Endothelial cell (in vitro differentiated cells): ENCODE results near the gene DHRS9. TPM values are rescaled to one million over a fixed set of nuclear protein-coding genes. Genes with fewer than 3 reads are reported as not detected.

Source experiments
- DNase-seq: peaks from one replicate; pipeline ENCODE4 v3.0.0; 2021; ENCODE audit warnings: low spot score
- H3K27ac Mint-ChIP-seq: one replicate; pipeline ENCODE4 v1.8.0; 2021; ENCODE audit warnings: mixed read lengths, inconsistent platforms; ENCODE audit not compliant: unreplicated experiment
- H3K27me3 Mint-ChIP-seq: one replicate; pipeline ENCODE4 v1.8.0; 2021; ENCODE audit warnings: mild to moderate bottlenecking, moderate library complexity, mixed read lengths, inconsistent platforms; ENCODE audit not compliant: unreplicated experiment
- H3K36me3 Mint-ChIP-seq: one replicate; pipeline ENCODE4 v1.8.0; 2021; ENCODE audit warnings: mild to moderate bottlenecking, low read depth, mixed read lengths, inconsistent platforms; ENCODE audit not compliant: unreplicated experiment
- H3K4me1 Mint-ChIP-seq: one replicate; pipeline ENCODE4 v1.8.0; 2021; ENCODE audit warnings: mild to moderate bottlenecking, mixed read lengths, inconsistent platforms; ENCODE audit not compliant: unreplicated experiment
- H3K4me3 Mint-ChIP-seq: one replicate; pipeline ENCODE4 v1.8.0; 2021; ENCODE audit warnings: mild to moderate bottlenecking, mixed read lengths, inconsistent platforms; ENCODE audit not compliant: unreplicated experiment
- H3K9me3 Mint-ChIP-seq: one replicate; pipeline ENCODE4 v1.8.0; 2021; ENCODE audit warnings: mixed read lengths, inconsistent platforms; ENCODE audit not compliant: unreplicated experiment
- total RNA-seq: library from RNA; stranded (reverse); fragmentation: NEBNext Ultra II Directional; extraction: Animal tissue kit (Norgen Biotek cat#: 25700); gene quantifications from one replicate; pipeline ENCODE4 v1.2.1, GENCODE V29; 2021; ENCODE audit not compliant: unreplicated experiment
- TF ChIP-seq, protein P1 (sequence below): fragments of 200-600 bp; sonication (generic); IDR thresholded peaks from one replicate; pipeline ENCODE4 v1.5.0; 2021; ENCODE audit warnings: antibody characterized with exemption; ENCODE audit not compliant: unreplicated experiment

DHRS9 gene
- total RNA-seq, 1 donor from 2014 or later = not detected

DNA sequence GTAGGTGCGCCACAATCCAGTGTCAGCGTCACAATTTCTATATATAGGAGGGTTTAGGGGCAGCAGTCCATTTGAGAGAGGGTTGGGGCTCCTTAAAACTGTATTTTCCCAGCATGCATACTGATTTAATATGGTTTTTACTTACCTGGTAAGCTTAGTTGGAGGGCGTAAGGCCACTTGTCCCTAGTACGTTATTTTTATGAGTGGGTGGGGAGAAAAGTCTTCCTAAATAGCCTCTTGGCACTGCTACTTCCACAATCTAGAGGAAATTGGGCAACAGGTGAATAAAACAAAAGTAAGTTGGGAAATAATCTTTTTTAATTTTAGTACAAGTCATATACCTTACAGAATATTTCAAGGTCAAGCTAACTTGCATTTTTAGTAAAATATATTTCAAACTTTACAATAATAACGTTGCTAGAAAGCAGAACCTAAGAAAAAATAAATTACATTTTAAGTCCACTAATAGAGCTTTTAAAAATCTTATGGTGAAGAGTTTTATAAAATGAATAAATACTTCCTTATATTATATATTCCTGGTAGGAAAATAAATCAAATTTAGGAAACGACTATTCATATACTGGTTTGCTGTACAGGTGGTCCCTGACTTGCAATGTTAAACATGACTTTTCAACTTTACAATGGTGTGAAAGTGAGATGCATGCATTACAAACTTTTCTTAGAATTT is 20.9 kb downstream of the DHRS9 start:
- no peaks in the 10 kb centered on the region for H3K36me3 Mint-ChIP-seq
- H3K4me1 Mint-ChIP-seq = peaks cover 3% of the 10 kb centered on the region
- H3K4me3 Mint-ChIP-seq = no peak overlapping the region
- H3K27ac Mint-ChIP-seq = no peak overlapping the region
- H3K9me3 Mint-ChIP-seq = no peaks in the 10 kb centered on the region
- H3K27me3 Mint-ChIP-seq = no peaks in the 10 kb centered on the region
- TF ChIP-seq, protein P1, sequence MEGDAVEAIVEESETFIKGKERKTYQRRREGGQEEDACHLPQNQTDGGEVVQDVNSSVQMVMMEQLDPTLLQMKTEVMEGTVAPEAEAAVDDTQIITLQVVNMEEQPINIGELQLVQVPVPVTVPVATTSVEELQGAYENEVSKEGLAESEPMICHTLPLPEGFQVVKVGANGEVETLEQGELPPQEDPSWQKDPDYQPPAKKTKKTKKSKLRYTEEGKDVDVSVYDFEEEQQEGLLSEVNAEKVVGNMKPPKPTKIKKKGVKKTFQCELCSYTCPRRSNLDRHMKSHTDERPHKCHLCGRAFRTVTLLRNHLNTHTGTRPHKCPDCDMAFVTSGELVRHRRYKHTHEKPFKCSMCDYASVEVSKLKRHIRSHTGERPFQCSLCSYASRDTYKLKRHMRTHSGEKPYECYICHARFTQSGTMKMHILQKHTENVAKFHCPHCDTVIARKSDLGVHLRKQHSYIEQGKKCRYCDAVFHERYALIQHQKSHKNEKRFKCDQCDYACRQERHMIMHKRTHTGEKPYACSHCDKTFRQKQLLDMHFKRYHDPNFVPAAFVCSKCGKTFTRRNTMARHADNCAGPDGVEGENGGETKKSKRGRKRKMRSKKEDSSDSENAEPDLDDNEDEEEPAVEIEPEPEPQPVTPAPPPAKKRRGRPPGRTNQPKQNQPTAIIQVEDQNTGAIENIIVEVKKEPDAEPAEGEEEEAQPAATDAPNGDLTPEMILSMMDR = no peak
- no peak for DNase-seq

DNA sequence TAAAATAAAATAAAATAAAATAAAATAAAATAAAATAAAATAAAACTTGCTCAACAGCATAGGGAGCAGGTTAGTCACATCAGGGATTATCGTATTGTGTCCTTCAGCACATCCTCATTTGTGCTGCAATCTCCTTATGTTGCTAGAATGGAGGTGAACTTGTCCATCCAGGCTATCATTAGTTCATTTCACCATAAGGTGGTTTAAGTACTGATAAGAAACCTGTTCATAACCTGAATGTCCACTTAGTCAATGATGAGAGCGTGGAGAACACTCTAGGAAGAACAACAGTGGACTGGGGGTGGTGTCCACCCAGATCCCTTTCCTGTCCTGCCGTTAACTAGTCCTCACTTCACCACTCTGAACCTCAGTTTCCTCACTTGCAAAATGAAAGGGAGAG is 21.9 kb downstream of the DHRS9 start:
- no peak for DNase-seq
- H3K4me3 Mint-ChIP-seq = no peak overlapping the region
- H3K27me3 Mint-ChIP-seq = no peaks in the 10 kb centered on the region
- TF ChIP-seq, protein P1 = no peak
- no peaks in the 10 kb centered on the region for H3K36me3 Mint-ChIP-seq
- no peaks in the 10 kb centered on the region for H3K9me3 Mint-ChIP-seq
- peaks cover 3% of the 10 kb centered on the region for H3K4me1 Mint-ChIP-seq
- H3K27ac Mint-ChIP-seq = no peak overlapping the region

DNA sequence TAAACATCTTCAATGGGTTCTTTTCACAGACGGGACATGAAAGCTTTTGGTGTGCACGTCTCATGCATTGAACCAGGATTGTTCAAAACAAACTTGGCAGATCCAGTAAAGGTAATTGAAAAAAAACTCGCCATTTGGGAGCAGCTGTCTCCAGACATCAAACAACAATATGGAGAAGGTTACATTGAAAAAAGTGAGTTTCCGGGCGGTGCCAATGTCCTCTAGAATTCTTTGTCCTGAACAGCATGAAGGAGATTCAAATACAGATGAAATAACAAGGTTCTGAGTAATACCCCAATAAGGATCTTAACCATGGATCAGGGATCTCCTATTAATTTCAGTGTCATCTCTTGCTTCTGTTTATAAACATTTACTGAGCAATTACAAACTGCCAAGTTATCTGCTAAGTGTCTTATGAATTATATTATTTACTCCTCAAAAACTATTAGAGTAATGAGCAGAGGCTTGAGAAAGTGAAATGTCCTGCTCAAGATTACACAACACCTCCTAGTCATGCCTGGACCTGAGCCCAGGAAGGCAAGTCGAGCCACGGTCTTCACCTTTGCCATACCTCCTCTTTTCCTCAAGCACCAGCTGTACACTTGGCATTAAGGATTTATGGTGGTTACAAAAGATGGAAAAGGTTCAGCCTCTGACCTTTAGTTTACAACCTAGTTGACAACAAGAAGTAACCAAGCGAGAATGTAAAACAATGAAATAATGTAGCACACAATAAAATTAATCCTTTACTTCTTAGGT is 22.6 kb downstream of the DHRS9 start:
- Mint-ChIP-seq H3K4me3 (no peak overlapping the region), H3K27ac (no peak overlapping the region), H3K27me3 (no peaks in the 10 kb centered on the region), H3K36me3 (no peaks in the 10 kb centered on the region), H3K9me3 (no peaks in the 10 kb centered on the region), H3K4me1 (peaks cover 3% of the 10 kb centered on the region)
- TF ChIP-seq, protein P1 = no peak
- no peak for DNase-seq

DNA sequence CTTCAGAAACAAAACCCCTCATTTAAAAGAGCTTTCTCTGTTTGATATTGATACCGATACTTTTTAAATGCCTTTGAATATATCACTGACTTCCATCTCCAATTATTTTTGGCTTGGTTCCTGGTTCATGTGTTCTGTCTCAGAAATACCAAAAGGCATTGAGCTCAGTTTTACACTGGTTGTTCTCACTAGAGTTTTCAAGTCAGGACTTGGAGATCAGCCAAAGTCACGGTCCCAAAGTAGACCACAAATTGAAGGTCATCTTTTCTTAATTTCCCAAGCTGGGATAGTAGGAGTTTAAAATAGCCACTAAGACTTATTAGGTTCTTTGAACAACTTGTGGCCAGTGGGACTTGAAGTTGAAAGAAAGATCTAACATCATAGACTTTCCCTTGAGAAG is 24.2 kb downstream of the DHRS9 start:
- DNase-seq = no peak
- peaks cover 3% of the 10 kb centered on the region for H3K4me1 Mint-ChIP-seq
- no peak overlapping the region for H3K4me3 Mint-ChIP-seq
- no peak overlapping the region for H3K27ac Mint-ChIP-seq
- H3K9me3 Mint-ChIP-seq = no peaks in the 10 kb centered on the region
- TF ChIP-seq, protein P1 = no peak
- no peaks in the 10 kb centered on the region for H3K36me3 Mint-ChIP-seq
- no peaks in the 10 kb centered on the region for H3K27me3 Mint-ChIP-seq

DNA sequence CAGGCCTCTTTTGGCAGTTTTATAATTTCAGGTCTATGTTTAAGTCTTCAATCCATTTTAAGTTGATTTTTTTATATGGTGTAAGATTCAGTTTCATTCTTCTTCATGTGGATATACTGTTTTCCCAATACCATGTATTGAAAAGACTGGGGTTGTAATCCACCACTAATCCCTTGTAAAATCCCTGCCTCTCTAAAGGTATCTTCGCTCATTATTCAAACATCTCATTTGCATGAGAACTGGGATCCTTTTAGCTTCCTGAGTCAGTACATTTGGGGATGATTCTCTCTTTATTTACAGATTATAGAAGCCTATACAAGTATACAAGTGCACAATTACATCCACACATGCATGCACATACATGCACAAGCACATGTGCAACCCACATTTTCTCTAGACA is 25.3 kb downstream of the DHRS9 start:
- Mint-ChIP-seq H3K27me3 (peaks cover 4% of the 10 kb centered on the region), H3K27ac (no peak overlapping the region), H3K36me3 (no peaks in the 10 kb centered on the region), H3K4me1 (peaks cover 3% of the 10 kb centered on the region), H3K9me3 (no peaks in the 10 kb centered on the region), H3K4me3 (no peak overlapping the region)
- no peak for DNase-seq
- TF ChIP-seq, protein P1 = no peak
